HG02588 (cell line): Measurements from ENCODE around the gene SRRM4.
"Not testable (repeated sequence)": the region's sequence is repeated elsewhere in the genome, so short reads cannot be mapped to it uniquely, and the experiment has no call there.

Experiments used
- ATAC-seq: cut with Tn5 transposase; IDR thresholded peaks from one replicate; pipeline ENCODE4 v1.9.1; 2021; ENCODE audit warnings: mild to moderate bottlenecking, moderate library complexity; ENCODE audit not compliant: unreplicated experiment

The SRRM4 gene

GRCh38 chr12:119069147-119069642 lies 87.9 kb downstream of the SRRM4 start:
- no peak for ATAC-seq

DNA sequence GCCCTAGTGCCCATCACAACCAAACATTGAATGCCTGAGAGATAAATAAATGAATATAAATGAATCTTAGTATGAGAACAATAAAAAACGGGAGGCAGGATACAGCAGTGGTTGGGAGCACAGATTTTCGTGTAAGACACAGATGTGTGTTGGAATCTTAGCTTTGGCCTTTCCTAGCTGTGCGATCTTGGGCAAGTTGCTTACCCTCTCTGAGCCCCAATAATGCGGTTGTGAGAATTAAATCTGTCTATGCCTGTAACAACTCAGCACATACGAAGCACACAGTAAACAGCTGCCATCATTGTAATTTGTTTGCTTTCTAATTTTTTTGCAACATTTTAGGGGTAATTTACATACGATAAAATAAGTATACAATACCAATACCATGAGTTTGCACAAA lies 89.8 kb downstream of the SRRM4 start:
- ATAC-seq, result no peak

DNA sequence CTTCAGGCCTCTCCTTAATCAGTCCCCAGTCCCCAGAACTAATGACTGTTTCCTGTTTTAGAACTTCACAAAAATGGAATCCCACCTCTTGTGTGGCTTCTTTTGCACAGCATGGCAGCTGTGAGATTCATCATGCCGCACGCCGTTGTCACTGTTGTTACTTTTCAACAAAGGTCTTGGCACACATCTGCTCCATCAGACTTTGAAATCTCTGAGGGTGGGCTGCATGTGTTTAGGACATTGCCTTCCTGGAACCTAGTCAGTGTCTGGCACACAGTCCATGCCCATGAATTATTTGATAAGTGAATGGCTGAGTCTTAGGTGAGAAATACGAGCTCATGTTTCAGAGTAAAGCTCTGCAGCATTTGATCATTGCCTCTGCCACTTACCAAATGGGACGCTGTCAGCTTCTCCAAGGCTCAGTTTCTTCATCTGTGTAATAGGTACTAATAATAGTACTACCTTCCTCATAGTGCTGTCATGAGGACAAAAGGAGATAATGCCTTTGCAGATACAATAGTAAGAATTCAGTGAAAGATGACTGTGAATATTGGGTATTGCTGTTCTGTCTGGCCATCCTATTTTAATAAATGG lies 90.4 kb downstream of the SRRM4 start:
- ATAC-seq, result no peak

- ATAC-seq, result no peak
These were observed 91.1 kb downstream of the SRRM4 start for GRCh38 chr12:119072440-119072839.

GRCh38 chr12:119075222-119075787 lies 94.0 kb downstream of the SRRM4 start:
- no peak for ATAC-seq

DNA sequence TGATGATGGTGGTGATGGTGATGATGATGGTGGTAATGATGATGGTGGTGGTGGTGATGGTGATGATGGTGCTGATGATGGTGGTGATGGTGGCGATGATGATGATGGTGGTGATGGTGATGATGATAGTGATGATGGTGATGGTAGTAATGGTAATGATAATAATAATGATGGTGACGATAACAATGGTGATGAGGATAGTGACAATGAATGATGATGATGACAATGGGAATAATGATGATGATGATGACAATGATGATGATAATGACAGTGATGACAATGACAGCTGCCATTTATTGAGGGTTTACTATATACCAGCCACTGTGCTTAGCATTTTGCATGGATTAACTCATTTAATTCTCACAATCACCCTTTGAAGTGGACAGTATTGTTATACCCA lies 94.6 kb downstream of the SRRM4 start:
- ATAC-seq, result no peak

GRCh38 chr12:119079530-119079929 lies 98.2 kb downstream of the SRRM4 start:
- ATAC-seq, result no peak

GRCh38 chr12:119082016-119082415 lies 100.7 kb downstream of the SRRM4 start:
- ATAC-seq, result no peak

- no peak for ATAC-seq
These were observed 101.2 kb downstream of the SRRM4 start for GRCh38 chr12:119082496-119082895.

DNA sequence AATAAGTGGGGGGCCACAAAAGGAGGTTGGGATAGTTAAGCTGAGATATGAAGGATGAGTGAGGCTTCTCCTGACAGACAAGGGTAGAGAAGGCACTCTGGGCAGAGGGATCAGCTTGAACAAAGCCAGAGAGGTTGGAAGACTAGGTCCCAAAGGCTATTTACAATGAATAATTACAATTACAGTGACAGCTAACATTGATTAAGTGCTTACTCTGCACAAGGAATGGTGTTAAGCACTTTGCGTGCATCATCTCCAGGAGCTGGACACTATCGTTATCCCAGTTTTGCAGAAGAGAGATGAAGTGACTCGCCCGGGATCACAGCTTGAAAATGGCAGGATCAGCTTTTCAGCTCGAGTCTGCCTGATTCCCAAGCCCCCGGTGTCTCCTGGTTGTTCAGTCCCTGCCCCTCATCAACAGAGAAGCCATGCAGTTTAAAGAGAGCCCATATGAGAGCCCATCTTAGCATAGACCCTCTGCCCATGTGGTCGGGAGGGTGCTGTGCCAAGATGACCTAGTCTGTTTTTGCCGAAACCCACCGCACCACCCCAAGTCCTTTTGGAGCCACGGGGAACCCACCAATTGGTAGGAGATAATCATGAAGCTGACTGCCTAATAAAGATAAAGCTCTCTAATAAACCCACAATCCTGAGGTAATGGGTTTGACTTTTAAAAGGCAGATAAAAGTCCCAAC lies 107.5 kb downstream of the SRRM4 start:
- no peak for ATAC-seq

DNA sequence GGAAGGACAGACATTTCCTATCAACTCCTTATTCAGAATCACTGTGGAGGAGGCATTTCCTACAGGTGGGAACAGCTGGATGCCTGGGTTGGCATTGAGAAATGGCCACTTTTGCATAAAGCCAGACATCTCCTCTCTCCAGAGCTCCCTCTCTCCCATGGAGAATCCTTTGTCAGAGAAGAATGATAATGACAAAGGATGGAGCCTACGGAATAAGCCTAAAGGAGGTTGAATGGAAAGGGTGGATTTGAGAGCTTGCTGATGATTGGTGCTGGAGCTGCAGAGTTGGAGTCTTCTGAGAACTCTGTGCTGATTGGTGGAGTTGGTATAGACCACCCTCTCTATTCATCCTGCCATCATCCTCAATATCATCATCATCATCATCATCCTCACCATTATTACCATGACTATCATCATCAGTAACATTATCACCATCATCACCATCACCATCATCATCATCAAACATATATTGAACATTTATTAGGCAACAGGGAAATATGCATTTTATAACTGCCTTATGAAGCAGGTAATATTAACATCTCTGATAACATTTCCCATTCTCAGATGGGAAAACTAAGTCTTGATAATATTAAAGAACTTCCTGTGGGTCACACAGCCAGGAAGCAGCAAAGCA lies 108.2 kb downstream of the SRRM4 start:
- no peak for ATAC-seq

GRCh38 chr12:119090276-119090675 lies 108.9 kb downstream of the SRRM4 start:
- no peak for ATAC-seq

DNA sequence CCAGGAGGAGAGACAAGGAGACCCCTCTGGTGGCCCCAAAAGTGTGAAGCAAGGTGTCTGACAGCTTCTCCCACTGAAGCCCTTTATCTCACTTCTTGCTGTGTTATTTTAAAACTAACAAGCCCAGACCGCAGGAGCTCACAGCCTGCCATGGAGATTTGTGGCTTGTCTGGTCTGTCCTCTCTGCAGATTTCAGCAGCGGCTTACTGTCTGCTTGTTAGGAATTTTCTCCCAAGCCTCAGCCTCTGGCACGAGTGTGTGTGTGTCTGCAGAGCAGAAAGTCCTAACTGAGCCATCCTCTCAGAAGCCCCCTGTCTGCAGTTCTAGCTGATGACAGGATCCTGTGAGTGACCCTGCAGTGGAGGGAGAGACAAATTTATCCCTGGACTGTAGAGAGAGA lies 109.5 kb downstream of the SRRM4 start:
- ATAC-seq, result no peak

- no peak for ATAC-seq
These were observed 115.3 kb downstream of the SRRM4 start for GRCh38 chr12:119096429-119097202.

DNA sequence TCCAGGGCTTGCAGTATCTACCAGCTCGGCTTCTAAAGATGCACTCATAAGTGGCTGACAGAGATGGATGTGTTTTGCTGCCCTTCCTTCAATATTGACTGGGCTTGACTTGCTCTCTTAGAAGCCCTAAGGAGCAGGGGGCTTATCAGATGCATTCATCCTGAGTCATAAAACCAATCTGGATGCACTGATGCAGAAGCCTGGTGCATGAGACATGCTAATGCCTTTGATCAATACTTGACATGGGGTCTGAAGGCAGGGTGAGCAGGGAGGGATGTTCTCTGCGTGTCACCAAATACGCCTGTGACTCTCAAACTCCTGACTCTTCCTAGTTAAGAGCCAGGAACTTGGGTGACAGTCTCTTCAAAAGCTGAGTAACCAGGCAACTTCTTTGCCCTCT lies 119.6 kb downstream of the SRRM4 start:
- no peak for ATAC-seq

DNA sequence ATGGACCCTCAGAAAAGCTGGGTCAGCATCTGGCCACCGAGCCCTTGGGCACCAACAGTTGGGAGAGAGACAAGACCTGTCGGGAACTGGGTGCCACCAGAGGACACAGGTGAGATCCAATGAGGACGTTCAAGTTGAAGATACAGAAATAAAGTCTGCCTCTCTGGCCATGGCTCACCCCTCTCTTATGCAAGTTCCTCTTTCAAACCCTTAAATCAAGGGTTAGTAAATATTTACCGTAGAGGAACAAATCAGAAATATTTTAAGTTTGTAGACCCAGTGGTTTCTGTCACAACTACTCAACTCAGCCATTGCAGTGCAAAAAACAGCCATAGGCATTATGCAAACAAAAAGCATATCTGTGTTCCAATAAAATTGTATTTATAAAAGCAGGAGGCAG lies 120.9 kb downstream of the SRRM4 start:
- ATAC-seq, result no peak

- no peak for ATAC-seq
These were observed 121.4 kb downstream of the SRRM4 start for GRCh38 chr12:119102714-119103113.

- not testable (repeated sequence) for ATAC-seq
These were observed 123.6 kb downstream of the SRRM4 start for GRCh38 chr12:119104969-119105368.

- ATAC-seq, result no peak
These were observed 132.2 kb downstream of the SRRM4 start for GRCh38 chr12:119113496-119113986.

DNA sequence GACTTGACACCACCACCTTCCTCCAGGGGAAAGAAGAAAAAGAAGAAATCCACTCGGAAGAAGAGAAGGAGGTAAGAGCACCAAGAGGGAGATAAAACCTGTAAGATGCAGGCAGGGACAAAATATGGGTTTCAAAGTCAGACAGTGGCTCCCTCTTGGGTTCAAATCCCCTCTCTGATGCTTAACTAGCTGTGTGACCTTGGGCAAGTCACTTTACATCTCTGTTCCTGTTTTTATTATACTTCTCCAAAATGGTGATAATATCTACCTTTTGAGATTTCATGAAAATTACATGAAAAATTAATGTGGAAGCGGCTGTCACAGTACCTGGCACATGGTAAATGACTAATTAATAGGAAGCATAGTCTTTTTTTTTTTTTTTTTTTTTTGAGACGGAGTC lies 133.0 kb downstream of the SRRM4 start:
- no peak for ATAC-seq
